Erythroblast (primary cell): ENCODE results near the gene FLRT1.

Experiments used
- GATA1 ChIP-seq: IDR thresholded peaks from 2 replicates; pipeline ENCODE4 v1.6.1; 2011; ENCODE audit warnings: low read depth, mild to moderate bottlenecking, control low read depth, low read length, moderate library complexity
- POLR2A ChIP-seq: IDR thresholded peaks from 2 replicates; pipeline ENCODE4 v1.6.1; 2011; ENCODE audit warnings: mild to moderate bottlenecking, low read length

DNA sequence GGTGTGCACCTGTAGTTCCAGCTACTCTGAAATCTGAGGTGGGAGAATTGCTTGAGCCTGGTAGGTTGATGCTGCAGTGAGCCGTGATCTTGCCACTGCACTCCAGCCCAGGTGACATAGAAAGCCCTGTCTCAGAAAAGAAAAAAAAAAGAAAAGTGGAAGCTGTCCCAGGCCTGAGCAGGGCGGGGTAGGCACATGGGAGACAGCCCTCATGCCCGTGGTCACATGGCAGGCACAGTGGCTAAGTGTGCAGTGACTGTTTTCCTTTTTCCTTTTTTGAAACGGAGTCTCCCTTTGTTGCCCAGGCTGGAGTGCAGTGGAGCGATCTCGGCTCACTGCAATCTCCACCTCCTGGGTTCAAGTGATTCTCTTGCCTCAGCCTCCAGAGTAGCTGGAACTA is 41.7 kb upstream of the FLRT1 start:
- TF ChIP-seq POLR2A (no peak), GATA1 (no peak)
